Smooth muscle cell (in vitro differentiated cells): ENCODE results near the gene TRIP6. TPM values are rescaled to one million over a fixed set of nuclear protein-coding genes. Genes with fewer than 3 reads are reported as not detected.

Experiments used
- DNase-seq: peaks from one replicate; lab custom pipeline; 2025; ENCODE audit not compliant: unreplicated experiment; lab: John Stamatoyannopoulos, UW
- H2AFZ ChIP-seq: fragments of 200-600 bp; sonication (generic); 2 replicates; pipeline ENCODE4 v1.6.0; 2016; ENCODE audit warnings: antibody characterized with exemption, low read depth, mild to moderate bottlenecking
- H3F3A ChIP-seq: fragments of 200-600 bp; sonication (generic); 2 replicates; pipeline ENCODE4 v1.6.0; 2017; ENCODE audit warnings: antibody characterized with exemption, low read depth
- H3K27ac ChIP-seq: fragments of 200-600 bp; sonication (generic); 2 replicates; pipeline ENCODE4 v1.5.1; 2016; ENCODE audit warnings: low read depth, mild to moderate bottlenecking
- H3K27me3 ChIP-seq: fragments of 200-600 bp; sonication (generic); 2 replicates; pipeline ENCODE4 v1.6.1; 2016; ENCODE audit warnings: low read depth, mild to moderate bottlenecking
- H3K36me3 ChIP-seq: fragments of 200-600 bp; sonication (generic); 2 replicates; pipeline ENCODE4 v1.5.1; 2016; ENCODE audit warnings: low read depth
- H3K4me1 ChIP-seq: fragments of 200-600 bp; sonication (generic); 2 replicates; pipeline ENCODE4 v1.5.1; 2016; ENCODE audit warnings: low read depth
- H3K4me2 ChIP-seq: fragments of 200-600 bp; sonication (generic); 2 replicates; pipeline ENCODE4 v1.6.0; 2016; ENCODE audit warnings: mild to moderate bottlenecking
- H3K4me3 ChIP-seq: fragments of 200-600 bp; sonication (generic); 2 replicates; pipeline ENCODE4 v1.5.1; 2016; ENCODE audit warnings: mild to moderate bottlenecking
- H3K79me2 ChIP-seq: fragments of 200-600 bp; sonication (generic); 2 replicates; pipeline ENCODE4 v1.6.0; 2016; ENCODE audit warnings: low read depth, mild to moderate bottlenecking
- H3K9ac ChIP-seq: fragments of 200-600 bp; sonication (generic); 2 replicates; pipeline ENCODE4 v1.6.0; 2016; ENCODE audit warnings: low read depth
- H3K9me3 ChIP-seq: fragments of 200-600 bp; sonication (generic); replicated peaks from 2 replicates; pipeline ENCODE4 v1.5.1; 2016; ENCODE audit warnings: low read depth
- H4K20me1 ChIP-seq: fragments of 200-600 bp; sonication (generic); 2 replicates; pipeline ENCODE4 v1.6.0; 2016; ENCODE audit warnings: low read depth
- CTCF ChIP-seq: fragments of 200-600 bp; sonication (generic); IDR thresholded peaks from 2 replicates; pipeline ENCODE4 v1.5.1; 2017; ENCODE audit warnings: borderline replicate concordance, mild to moderate bottlenecking, antibody characterized with exemption; ENCODE audit not compliant: insufficient read depth, poor library complexity, severe bottlenecking
- WGBS: methylation state at CpG from one replicate; pipeline ENCODE4 v1.1.7; 2016; ENCODE audit warnings: low lambda C conversion rate; 5-methylcytosine and 5-hydroxymethylcytosine counted together
- polyA plus RNA-seq: library from polyadenylated mRNA; unstranded; fragments of >200 nt; fragmentation: Nextera tagmentation; extraction: Ambion mirVana; gene quantifications from 2 replicates; pipeline ENCODE4 v1.2.1, GENCODE V29; 2016
- total RNA-seq: library from RNA; depleted of rRNA; stranded (reverse); fragments of >200 nt; gene quantifications from 2 replicates; pipeline ENCODE4 v1.2.3, GENCODE V29; 2014

TRIP6 gene
- total and polyA plus RNA-seq, 2 experiments from 2014 or later = 46.8 to 65.6 TPM

- Histone ChIP-seq H3K4me2 (no peak overlapping the region), H3K36me3 (peaks cover 9% of the 10 kb centered on the region), H2AFZ (no peak overlapping the region), H3F3A (no peaks in the 10 kb centered on the region), H3K27ac (no peak overlapping the region), H3K27me3 (no peaks in the 10 kb centered on the region), H4K20me1 (peaks cover 30% of the 10 kb centered on the region), H3K79me2 (peaks cover 7% of the 10 kb centered on the region), H3K9me3 (no peaks in the 10 kb centered on the region), H3K9ac (no peak overlapping the region), H3K4me1 (no peaks in the 10 kb centered on the region), H3K4me3 (no peak overlapping the region)
- 98% methylated on average over 23 of the region's 23 CpGs for WGBS
- no peak for TF ChIP-seq CTCF
- DNase-seq = no peak
Measured at GRCh38 chr7:100819586-100819985, 47.6 kb upstream of the TRIP6 start.

- H4K20me1 ChIP-seq = peaks cover 45% of the 10 kb centered on the region
- no peak overlapping the region for H3K4me3 ChIP-seq
- H2AFZ ChIP-seq = no peak overlapping the region
- no peak for TF ChIP-seq CTCF
- no peaks in the 10 kb centered on the region for H3F3A ChIP-seq
- 96% methylated on average over 35 of the region's 43 CpGs for WGBS
- H3K36me3 ChIP-seq = no peaks in the 10 kb centered on the region
- H3K27me3 ChIP-seq = no peaks in the 10 kb centered on the region
- H3K27ac ChIP-seq = no peak overlapping the region
- H3K4me1 ChIP-seq = peaks cover 4% of the 10 kb centered on the region
- H3K9ac ChIP-seq = no peak overlapping the region
- H3K9me3 ChIP-seq = no peaks in the 10 kb centered on the region
- H3K4me2 ChIP-seq = no peak overlapping the region
- H3K79me2 ChIP-seq = peaks cover 28% of the 10 kb centered on the region
- DNase-seq = no peak
Measured at GRCh38 chr7:100822236-100823139, 44.7 kb upstream of the TRIP6 start.

GRCh38 chr7:100823140-100823525, 44.1 kb upstream of the TRIP6 start:
- peaks cover 28% of the 10 kb centered on the region for H3K79me2 ChIP-seq

More at GRCh38 chr7:100823140-100823525, 44.1 kb upstream of the TRIP6 start:
- no peak for DNase-seq
- 90% methylated on average over 6 of the region's 7 CpGs for WGBS
- H3K4me2 ChIP-seq = no peak overlapping the region
- H3F3A ChIP-seq = no peaks in the 10 kb centered on the region
- H3K4me3 ChIP-seq = no peak overlapping the region
- no peak overlapping the region for H2AFZ ChIP-seq
- no peak for TF ChIP-seq CTCF
- H4K20me1 ChIP-seq = peaks cover 45% of the 10 kb centered on the region
- peaks cover 4% of the 10 kb centered on the region for H3K4me1 ChIP-seq
- no peaks in the 10 kb centered on the region for H3K9me3 ChIP-seq
- no peaks in the 10 kb centered on the region for H3K36me3 ChIP-seq
- H3K27ac ChIP-seq = no peak overlapping the region
- no peak overlapping the region for H3K9ac ChIP-seq
- no peaks in the 10 kb centered on the region for H3K27me3 ChIP-seq
